ENCODE results near the gene MPRIP.

MPRIP gene

GRCh38 chr17:17051380-17051779, 9.1 kb downstream of the MPRIP start:
- DNase-seq (ENCODE audit: low spot score), result no peak

DNA sequence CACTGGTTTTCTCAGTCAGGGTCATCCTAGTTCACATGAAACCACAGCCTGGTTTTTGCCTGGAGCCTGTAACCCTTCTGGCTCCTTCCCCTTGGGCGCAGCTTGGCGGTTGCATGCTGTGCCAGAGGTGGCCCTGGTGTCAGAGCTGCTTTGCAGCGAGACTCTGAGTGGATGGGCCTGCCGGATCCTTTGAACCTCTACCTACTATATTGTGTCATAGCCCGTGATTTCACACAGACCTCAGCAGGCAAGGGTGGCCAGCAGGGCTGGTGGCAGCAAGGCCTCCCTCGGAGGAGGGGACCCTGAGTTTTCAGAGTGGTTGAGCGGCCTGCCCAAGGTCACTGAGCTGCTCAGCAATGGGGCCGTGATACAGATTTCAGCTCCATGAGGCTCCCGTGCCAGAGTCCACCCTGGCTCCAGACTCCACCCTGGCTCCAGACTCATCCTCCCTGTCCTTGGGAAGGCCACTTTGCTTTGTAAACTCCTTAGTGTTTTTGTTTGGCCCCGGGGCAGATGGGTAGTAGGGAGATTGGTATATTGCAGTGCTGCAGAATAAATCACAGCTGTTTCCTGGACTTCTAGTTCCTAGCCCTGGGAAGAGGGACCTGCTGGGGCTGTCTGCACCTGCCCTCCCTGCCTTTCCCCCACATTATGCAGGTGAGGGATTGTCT, 9.7 kb downstream of the MPRIP start:
- no peak for DNase-seq (ENCODE audit: low spot score)

DNA sequence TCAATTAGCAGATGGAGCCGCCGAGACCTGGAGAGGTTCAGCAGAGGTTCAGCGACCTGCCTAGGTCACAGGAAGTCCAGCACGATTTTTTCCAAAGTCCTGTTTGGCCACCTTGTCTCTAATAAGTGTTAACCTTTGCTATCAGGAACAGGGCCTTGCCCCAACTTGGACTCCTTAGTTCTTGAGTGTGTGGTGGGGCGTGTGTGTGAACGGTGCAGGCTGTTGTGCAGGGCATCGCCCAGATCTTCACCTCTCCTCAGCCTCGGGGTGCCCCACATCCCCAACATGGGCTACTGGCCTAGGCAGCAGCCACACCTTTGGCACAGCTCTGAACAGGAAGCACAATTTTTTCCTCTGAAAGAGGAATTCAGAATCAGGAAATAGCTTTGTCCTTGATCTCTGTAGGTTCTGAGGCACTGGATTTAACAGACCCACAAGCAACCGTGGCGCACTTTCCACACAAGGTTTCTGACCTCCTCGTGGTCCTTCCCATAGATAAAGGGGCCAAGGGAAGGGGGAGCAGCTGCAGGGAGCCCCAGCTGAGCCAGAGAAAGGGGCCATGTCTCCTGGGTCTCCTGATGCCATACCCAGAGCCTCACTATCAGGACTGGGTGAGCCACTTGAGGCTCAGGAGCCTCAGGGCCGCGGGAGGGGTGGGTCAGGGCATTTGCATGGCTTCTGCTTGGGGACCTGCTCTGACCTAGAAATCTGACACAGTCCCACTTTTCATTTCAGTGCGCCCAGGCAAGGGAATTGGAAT, 10.4 kb downstream of the MPRIP start:
- no peak for DNase-seq (ENCODE audit: low spot score)

- DNase-seq (ENCODE audit: low spot score), result no peak
Observed at GRCh38 chr17:17053446-17054379, 11.5 kb downstream of the MPRIP start.

- no peak for DNase-seq (ENCODE audit: low spot score)
Observed at GRCh38 chr17:17054636-17055035, 12.4 kb downstream of the MPRIP start.

- no peak for DNase-seq (ENCODE audit: low spot score)
Observed at GRCh38 chr17:17055286-17056155, 13.3 kb downstream of the MPRIP start.

DNA sequence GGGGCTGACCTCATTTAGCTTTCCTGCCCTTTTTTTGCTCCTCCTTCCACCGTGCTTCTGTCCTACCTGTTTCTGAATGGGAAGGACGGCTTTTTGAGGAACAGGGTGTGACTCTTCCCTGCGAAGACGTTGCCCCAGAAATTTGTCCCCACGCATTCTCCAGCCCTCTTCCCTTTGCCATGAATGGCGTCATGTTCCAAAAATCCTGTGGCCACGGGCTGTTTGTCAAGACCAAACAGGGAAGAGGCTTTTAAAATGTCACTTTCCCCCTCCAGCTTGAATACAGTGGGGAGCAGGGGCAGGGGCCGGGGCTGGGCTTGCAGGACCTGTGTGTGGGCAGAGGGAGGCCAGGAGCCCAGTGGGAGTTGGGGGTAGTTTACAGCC, 13.9 kb downstream of the MPRIP start:
- peak; percentile 78 for DNase-seq (ENCODE audit: low spot score)

GRCh38 chr17:17057057-17057551, 14.8 kb downstream of the MPRIP start:
- DNase-seq (ENCODE audit: low spot score), result no peak

DNA sequence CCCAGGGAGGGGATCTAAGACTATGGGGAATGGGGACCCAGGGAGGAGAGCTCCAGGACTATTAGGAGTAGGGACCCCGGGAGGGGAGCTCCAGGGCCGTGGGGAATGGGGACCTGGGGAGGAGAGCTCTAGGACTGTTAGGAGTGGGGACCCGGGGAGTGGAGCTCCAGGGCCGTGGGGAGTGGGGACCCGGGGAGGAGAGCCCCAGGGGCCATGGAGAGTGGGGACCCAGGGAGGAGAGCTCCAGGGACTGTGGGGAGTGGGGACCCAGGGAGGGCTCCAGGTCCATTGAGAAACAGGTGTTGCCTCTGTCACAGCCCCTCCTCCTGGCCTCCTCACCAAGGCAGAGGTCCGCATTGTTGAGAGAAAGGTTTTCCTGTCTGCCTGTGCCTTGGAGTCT, 16.0 kb downstream of the MPRIP start:
- no peak for DNase-seq (ENCODE audit: low spot score)

DNA sequence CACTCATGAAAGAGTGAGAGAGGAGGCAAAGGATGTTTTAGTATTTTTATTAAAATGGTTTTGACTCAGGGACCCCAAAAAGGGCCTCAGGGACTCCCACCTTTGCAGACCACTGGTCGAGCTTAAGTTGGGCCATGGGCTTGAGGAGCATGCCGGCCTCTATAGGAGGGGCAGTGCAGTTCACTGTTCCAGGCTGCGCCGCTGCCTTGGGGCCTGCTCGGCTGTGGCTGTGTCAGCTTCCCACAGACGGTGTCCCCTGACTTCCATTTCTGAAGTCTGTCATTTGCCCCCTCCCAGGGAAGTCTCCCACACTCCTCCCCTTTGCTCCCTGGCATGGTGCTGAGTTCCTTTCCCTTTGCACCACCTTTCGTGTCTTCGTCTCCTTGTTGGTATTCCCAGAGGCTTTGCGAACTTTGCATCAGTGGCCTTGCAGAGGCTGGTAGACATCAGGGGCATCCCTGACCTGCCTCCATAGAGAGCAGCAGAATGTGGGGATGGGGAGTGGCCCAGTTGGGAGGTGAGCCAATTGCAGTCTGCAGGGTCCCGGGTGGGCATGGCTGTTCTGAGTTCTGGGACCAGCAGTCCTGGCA, 17.1 kb downstream of the MPRIP start:
- DNase-seq (ENCODE audit: low spot score), result no peak

DNA sequence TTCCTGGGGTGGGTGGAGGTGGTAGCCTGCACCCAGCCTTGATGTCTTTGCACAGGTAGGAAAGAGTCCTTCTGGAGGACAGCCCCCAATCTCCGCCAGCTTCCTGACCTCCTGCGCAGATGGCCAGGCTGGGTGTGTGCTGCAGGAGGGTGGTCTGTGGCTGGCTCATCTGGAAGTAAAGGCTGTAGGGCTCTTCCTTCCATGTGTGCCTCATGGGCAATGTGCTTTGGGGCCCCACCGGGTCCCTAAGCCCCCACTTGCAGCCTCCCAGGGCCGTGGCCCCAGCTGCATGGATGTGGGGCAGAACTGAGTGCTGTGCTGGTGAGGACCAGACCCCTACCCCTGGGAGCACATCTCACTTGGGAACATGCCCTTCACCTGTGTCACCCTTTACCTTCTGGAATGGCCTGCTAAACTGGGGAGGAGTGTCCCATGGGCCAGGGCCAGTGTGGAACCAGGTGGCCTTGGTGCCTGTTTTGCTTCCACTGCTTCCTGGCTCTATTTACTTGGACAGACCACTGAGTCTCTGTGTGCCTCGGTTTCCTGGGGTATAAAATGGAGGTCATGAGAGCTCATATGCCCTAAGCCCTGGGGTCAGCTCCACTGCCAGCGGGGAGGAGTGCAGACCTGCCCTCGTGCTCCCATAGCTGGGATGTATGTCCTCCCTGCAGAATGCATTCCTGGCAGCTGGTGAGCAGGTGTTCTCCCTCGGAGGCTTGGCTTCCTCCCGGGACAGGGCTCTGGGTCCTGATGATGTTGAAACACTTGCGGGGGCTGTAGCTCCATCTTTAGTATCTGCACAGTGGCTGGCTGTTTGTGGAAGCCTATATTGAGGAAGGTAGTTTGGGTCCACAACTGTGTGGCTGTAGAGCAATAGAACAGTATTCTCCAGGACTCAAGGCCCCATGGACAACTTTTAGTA, 18.0 kb downstream of the MPRIP start:
- DNase-seq (ENCODE audit: low spot score), result no peak

DNA sequence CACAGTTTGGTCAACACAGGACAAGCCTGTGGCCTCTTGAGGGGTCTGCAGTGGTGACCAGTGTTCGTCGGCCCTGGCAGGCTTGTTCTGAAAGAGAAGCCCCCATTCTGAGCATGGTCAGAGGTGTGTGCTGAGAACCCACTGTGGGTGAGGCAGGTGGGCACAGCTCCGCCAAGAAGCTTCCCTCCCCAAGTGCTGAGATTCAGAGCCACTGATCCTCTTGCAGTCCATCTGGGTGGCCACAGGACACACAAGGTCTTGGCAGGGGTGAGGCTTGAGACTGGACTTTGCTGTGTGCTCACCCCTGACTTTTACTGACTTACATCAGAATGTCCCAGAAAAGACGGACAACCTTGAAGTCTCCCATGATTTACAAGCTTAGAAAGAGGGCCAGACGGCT, 18.7 kb downstream of the MPRIP start:
- no peak for DNase-seq (ENCODE audit: low spot score)

GRCh38 chr17:17061516-17061915, 19.3 kb downstream of the MPRIP start:
- no peak for DNase-seq (ENCODE audit: low spot score)

- DNase-seq (ENCODE audit: low spot score), result no peak
Observed at GRCh38 chr17:17062356-17062755, 20.1 kb downstream of the MPRIP start.

- no peak for DNase-seq (ENCODE audit: low spot score)
Observed at GRCh38 chr17:17062866-17063265, 20.6 kb downstream of the MPRIP start.

GRCh38 chr17:17063546-17064122, 21.4 kb downstream of the MPRIP start:
- DNase-seq (ENCODE audit: low spot score), result no peak

DNA sequence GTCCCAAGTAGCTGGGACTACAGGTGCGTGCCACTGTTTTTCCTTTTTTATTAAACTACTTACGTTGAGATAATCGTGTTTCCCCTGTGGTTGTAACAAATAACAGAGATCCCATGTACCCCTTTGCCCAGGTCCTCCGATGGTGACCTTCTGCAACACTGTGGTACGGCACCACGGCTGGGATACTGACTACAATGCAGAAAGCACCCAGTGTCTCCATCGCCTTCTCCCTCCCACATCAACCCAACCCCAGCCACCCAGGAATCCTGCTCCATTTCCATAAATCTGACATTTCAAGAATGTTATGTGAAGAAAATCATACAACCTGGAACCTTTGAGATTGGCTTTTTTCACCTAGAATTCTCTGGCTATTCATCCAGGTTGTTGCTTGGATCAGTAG, 22.1 kb downstream of the MPRIP start:
- no peak for DNase-seq (ENCODE audit: low spot score)

DNA sequence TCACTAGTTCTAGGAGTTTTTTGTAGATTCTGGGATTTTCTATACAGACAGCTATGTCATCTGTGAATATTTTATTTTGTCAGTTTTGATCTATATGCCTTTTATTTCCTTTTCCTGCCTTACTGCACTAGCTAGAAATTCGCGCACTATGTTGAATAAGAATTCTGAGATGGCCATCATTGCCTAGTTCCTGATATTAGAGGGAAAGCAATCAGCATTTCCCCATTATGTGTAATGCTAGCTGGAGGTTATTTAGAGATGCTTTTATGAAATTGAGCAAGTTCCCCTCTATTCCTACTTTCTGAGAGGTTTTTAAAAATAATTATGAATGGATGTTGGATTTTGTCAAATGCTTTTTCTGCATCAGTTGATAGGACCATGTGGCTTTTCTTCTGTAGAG, 23.8 kb downstream of the MPRIP start:
- DNase-seq (ENCODE audit: low spot score), result no peak

- DNase-seq (ENCODE audit: low spot score), result peak; percentile 68
Observed at GRCh38 chr17:17067257-17067656, 25.0 kb downstream of the MPRIP start.

DNA sequence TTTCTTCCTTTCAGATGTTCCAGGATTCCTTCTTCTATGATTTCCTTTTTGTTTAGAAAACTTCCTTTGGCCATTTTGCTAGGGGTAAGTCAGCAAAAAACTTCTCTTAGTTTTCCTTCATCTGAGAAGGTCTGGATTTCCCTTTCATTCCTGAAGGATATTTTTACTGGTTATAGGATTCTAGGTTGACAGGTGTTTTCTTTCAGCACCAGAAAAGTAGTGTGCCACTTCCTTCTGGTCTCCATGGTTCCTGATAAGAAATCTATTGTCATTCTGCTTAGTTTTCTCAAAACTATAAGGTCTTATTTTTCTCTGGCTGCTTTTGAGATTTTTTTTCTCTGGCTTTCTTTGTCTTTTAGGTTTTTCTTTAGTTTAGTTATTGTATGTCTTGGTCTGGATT, 27.6 kb downstream of the MPRIP start:
- no peak for DNase-seq (ENCODE audit: low spot score)

Data from GM03348 (cell line).